ENCODE results near the gene ANAPC5.
"Not testable (repeated sequence)": the region's sequence is repeated elsewhere in the genome, so short reads cannot be mapped to it uniquely, and the experiment has no call there.

Gene ANAPC5

DNA sequence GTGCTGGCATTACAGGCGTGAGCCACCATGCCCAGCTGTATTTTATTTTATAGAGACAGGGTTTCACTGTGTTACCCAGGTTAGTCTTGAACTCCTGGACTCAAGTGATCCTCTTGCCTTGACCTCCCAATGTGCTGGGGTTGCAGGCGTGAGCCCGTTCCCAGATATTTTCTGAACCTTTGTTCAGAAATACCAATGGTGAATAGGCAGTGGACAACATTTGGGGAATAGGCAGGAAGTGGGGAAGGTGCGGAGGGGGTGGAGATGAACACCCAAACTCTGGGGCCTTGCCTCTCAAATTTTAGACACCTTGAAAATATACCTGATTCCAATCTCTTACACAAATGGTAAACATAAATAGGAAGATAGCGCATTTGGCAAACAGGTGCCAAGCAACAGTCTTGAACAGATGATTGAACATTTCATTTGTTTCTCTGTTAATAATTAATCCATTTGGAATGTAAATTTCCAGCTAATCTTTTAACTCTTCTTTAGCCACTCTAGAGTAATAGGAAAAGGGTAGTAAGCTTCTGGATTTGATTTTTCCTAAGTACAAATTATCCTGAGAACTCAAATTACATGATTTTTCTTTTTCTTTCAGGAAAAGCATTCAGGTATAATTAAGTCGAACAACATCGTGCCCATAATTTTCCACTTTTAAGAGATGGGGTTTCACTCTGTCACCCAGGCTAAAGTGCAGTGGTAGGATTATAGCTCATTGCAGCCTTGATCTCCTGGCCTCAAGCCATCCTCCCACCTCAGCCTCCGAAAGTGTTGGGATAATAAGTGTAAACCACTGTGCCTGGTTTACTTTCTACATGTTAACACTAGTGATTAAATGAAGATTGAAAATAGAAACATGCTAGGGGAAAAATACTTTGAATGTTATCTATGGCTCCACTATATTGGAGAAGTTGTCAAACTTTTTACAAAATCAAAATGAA lies 24.8 kb upstream of the ANAPC5 start:
- TF ChIP-seq, protein P1, sequence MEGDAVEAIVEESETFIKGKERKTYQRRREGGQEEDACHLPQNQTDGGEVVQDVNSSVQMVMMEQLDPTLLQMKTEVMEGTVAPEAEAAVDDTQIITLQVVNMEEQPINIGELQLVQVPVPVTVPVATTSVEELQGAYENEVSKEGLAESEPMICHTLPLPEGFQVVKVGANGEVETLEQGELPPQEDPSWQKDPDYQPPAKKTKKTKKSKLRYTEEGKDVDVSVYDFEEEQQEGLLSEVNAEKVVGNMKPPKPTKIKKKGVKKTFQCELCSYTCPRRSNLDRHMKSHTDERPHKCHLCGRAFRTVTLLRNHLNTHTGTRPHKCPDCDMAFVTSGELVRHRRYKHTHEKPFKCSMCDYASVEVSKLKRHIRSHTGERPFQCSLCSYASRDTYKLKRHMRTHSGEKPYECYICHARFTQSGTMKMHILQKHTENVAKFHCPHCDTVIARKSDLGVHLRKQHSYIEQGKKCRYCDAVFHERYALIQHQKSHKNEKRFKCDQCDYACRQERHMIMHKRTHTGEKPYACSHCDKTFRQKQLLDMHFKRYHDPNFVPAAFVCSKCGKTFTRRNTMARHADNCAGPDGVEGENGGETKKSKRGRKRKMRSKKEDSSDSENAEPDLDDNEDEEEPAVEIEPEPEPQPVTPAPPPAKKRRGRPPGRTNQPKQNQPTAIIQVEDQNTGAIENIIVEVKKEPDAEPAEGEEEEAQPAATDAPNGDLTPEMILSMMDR (conservative IDR thresholded peaks at IDR 0.05; ENCODE audit: low read depth, low read length): no peak
- no peak for DNase-seq (ENCODE audit: low read depth)
- H3K4me3 ChIP-seq (ENCODE audit: low read depth, low read length): no peak overlapping the region

DNA sequence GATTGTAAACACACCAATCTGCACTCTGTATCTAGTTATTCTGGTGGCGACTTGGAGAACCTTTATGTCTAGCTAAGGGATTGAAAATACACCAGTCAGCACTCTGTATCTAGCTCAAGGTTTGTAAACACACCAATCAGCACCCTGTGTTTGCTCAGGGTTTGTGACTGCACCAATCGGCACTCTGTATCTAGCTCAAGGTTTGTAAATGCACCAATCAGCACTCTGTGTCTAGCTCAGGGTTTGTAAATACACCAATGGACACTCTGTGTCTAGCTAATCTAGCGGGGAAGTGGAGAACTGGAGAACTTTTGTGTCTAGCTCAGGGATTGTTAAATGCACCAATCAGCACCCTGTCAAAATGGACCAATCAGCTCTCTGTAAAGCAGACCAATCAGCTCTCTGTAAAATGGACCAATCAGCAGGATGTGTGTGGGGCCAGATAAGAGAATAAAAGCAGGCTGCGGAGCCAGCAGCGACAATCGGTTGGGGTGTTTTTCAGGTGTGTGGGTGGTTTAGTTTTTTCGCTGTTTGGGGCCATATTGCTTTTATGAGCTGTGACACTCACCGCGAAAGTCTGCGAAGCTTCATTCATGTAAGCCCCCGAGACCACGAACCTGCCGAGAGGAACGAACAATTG lies 22.9 kb upstream of the ANAPC5 start:
- H3K4me3 ChIP-seq (ENCODE audit: low read depth, low read length); DNase-seq (ENCODE audit: low read depth): not testable (repeated sequence)

DNA sequence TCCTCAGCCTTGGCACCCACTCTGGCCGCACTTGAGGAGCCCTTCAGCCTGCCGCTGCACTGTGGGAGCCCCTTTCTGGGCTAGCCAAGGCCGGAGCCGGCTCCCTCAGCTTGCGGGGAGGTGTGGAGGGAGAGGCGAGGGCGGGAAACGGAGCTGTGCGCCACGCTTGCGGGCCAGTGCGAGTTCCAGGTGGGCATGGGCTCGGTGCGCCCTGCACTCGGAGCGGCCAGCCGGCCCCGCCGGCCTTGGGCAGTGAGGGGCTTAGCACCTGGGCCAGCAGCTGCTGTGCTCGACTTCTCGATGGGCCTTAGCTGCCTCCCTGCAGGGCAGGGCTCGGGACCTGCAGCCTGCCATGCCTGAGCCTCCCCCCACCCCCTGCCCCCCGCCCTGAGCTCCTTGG lies 22.1 kb upstream of the ANAPC5 start:
- not testable (repeated sequence) for H3K4me3 ChIP-seq (ENCODE audit: low read depth, low read length); DNase-seq (ENCODE audit: low read depth)

DNA sequence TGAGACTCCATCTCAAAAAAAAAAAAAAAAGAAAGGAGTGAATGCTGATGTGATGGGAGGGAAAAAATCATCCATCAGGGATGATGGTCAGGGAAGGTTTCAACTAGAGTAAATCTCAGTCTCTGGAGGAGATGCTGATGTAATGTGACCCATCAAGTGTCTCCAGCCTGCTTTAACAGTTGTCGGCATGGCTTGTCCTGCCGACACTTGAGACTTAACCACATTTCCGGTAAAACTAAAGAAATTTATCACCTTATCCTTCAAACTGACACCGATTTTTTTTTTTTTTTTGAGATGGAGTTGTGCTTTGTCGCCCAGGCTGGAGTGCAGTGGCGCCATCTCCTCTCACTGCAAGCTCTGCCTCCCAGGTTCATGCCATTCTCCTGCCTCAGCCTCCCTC lies 21.5 kb upstream of the ANAPC5 start:
- H3K4me3 ChIP-seq (ENCODE audit: low read depth, low read length): no peak overlapping the region
- DNase-seq (ENCODE audit: low read depth): no peak
- TF ChIP-seq, protein P1 (conservative IDR thresholded peaks at IDR 0.05; ENCODE audit: low read depth, low read length): no peak

DNA sequence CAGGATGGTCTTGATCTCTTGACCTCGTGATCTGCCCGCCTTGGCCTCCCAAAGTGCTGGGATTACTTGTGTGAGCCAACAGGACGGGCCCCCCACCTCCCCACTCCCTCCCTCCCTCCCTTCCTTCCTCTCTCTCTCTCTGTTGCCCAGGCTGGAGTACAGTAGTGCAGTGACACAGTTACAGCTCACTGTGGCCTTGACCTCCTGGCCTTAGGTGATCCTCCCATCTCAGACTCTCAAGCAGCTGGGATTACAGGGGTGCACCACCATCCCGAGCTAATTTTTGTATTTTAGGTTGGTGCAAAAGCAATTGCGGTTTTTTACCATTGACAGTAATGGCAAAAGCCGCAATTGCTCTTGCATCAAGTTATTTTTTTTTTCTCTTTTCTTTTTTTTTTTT lies 19.2 kb upstream of the ANAPC5 start:
- TF ChIP-seq, protein P1 (conservative IDR thresholded peaks at IDR 0.05; ENCODE audit: low read depth, low read length): no peak
- DNase-seq (ENCODE audit: low read depth): no peak
- no peak overlapping the region for H3K4me3 ChIP-seq (ENCODE audit: low read depth, low read length)

DNA sequence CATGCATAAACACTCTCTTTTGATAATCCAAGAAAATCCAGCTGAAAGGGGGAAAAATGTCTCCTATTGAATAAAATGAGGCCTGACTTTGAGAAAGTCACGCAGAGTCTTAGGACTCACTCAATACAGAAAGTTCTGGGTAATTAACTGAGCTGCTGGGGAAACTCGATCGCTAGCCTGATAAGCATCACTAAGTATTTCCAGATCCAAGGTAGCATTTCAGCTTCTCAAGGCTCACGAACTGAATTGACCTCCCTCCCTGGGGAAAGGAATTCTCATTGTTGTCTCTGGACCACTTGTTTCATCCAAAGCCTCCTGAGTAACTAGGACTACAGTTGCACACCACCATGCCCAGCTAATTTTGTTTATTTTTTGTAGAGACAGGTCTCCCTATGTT lies 13.8 kb upstream of the ANAPC5 start:
- TF ChIP-seq, protein P1 (conservative IDR thresholded peaks at IDR 0.05; ENCODE audit: low read depth, low read length): no peak
- no peak for DNase-seq (ENCODE audit: low read depth)
- H3K4me3 ChIP-seq (ENCODE audit: low read depth, low read length): no peak overlapping the region

DNA sequence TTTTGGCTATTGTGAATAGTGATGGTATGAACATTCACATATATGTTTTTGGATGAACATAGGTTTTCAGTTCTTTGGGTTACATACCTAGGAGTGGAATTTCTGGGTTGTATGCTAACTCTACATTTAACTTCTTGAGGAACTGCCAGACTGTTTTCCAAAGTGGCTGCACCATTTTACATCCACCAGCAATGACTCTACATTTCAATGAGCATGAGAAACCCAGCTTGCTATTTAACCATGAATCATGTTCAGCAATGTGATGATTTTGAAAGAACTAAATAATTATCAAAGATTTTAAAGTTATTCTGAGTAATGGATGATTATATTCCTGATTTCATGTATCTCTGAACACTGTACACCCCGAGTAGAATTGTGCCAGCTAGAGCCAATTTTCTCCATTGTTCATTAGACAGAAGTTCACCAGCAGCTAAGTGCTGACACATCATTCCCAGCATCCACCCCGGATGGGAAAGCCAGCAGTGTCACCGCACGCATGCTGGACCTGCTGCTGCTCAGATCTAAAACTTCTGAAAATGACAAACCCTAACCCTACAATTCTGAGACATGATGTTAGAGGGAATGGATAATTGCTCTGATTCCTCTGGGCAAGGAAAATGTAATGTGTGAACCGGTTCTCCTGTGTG lies 13.3 kb upstream of the ANAPC5 start:
- no peak overlapping the region for H3K4me3 ChIP-seq (ENCODE audit: low read depth, low read length)
- TF ChIP-seq, protein P1 (conservative IDR thresholded peaks at IDR 0.05; ENCODE audit: low read depth, low read length): no peak
- no peak for DNase-seq (ENCODE audit: low read depth)
